H1 (cell line): Measurements from ENCODE around the gene BCL2. TPM values are rescaled to one million over a fixed set of nuclear protein-coding genes. Genes with fewer than 3 reads are reported as not detected.

ENCODE experiments used
- CTCF ChIA-PET: fragments of 300-600 bp; sonication (Branson Sonifier 250); formaldehyde crosslinking; loops from one replicate; lab custom pipeline; 2021; ENCODE audit not compliant: partially characterized antibody; lab: Charles Lee
- POLR2A ChIA-PET: fragments of 300-600 bp; sonication (Branson Sonifier 250); formaldehyde crosslinking; loops from one replicate; lab custom pipeline; 2021; ENCODE audit warnings: inconsistent platforms; ENCODE audit not compliant: partially characterized antibody; lab: Charles Lee
- DNase-seq, 2 experiments: peaks; one replicate each; pipeline versions ENCODE4 v3.0.0 to v3.0.0-alpha.2; 2010 to 2022; ENCODE audit warnings: low spot score in 2 of 2, low read depth in 1 of 2, mixed read lengths in 1 of 2
- FAIRE-seq: peaks from 2 replicates; lab custom pipeline; 2011; peaks lifted over from hg19 to GRCh38; lab: Jason Lieb, UNC
- H2AFZ ChIP-seq: 2 replicates; pipeline ENCODE4 v1.8.1; 2012; ENCODE audit warnings: low read length, inconsistent platforms
- H2AK5ac ChIP-seq: 2 replicates; pipeline ENCODE4 v1.6.1; 2013; ENCODE audit warnings: low read depth, low read length
- H2BK120ac ChIP-seq: replicated peaks from 2 replicates; pipeline ENCODE3; 2013; ENCODE audit warnings: low read depth, low read length, inconsistent platforms
- H2BK12ac ChIP-seq: 2 replicates; pipeline ENCODE4 v1.6.1; 2013; ENCODE audit warnings: low read depth, low read length
- H2BK15ac ChIP-seq: 2 replicates; pipeline ENCODE4 v1.6.1; 2013; ENCODE audit warnings: low read length
- H2BK20ac ChIP-seq: 2 replicates; pipeline ENCODE4 v1.6.1; 2013; ENCODE audit warnings: low read length
- H2BK5ac ChIP-seq: 2 replicates; pipeline ENCODE4 v1.6.1; 2013; ENCODE audit warnings: low read depth, low read length
- H3K14ac ChIP-seq: 2 replicates; pipeline ENCODE4 v1.6.1; 2013; ENCODE audit warnings: inconsistent platforms; ENCODE audit not compliant: insufficient read length
- H3K18ac ChIP-seq: 2 replicates; pipeline ENCODE4 v1.6.1; 2013; ENCODE audit warnings: low read length; ENCODE audit errors: extremely low read depth
- H3K23ac ChIP-seq: 2 replicates; pipeline ENCODE4 v1.6.1; 2013; ENCODE audit warnings: inconsistent platforms; ENCODE audit not compliant: insufficient read length
- H3K23me2 ChIP-seq: 2 replicates; pipeline ENCODE4 v1.6.1; 2013; ENCODE audit warnings: low read depth, low read length
- H3K27ac ChIP-seq: 2 replicates; pipeline ENCODE4 v1.6.1; 2011; ENCODE audit warnings: low read depth, low read length, inconsistent platforms
- H3K27me3 ChIP-seq, 4 experiments: replicated peaks in 1 of 4; 1 replicate in 1 of 4; 2 replicates in 3 of 4; pipeline versions ENCODE4 v1.6.1 to v1.8.1; 2011 to 2013; ENCODE audit warnings: low read length in 3 of 4, mild to moderate bottlenecking in 3 of 4, inconsistent platforms in 2 of 4, mixed read lengths in 2 of 4, moderate library complexity in 1 of 4; ENCODE audit not compliant: control insufficient read depth in 3 of 4, insufficient read depth in 3 of 4; ENCODE audit errors: extremely low read depth in 1 of 4
- H3K36me3 ChIP-seq, 4 experiments: 2 replicates each; pipeline versions ENCODE4 v1.6.1 to v1.8.1; 2011 to 2013; ENCODE audit warnings: mild to moderate bottlenecking in 4 of 4, low read length in 3 of 4, moderate library complexity in 2 of 4, control low read depth in 1 of 4, inconsistent platforms in 1 of 4; ENCODE audit not compliant: insufficient read depth in 4 of 4, control insufficient read depth in 2 of 4
- H3K4ac ChIP-seq: replicated peaks from 2 replicates; pipeline ENCODE3; 2013; ENCODE audit warnings: low read length, low read depth, mixed read lengths, inconsistent platforms; ENCODE audit not compliant: insufficient read length
- H3K4me1 ChIP-seq, 4 experiments: replicated peaks in 1 of 4; 1 replicate in 1 of 4; 2 replicates in 3 of 4; pipeline versions ENCODE4 v1.6.1 to v1.8.1; 2011 to 2013; ENCODE audit warnings: low read length in 3 of 4, inconsistent platforms in 2 of 4, mixed read lengths in 1 of 4; ENCODE audit not compliant: insufficient read depth in 4 of 4, control insufficient read depth in 3 of 4
- H3K4me2 ChIP-seq, 2 experiments: 2 replicates each; pipeline versions ENCODE4 v1.6.1 to v1.8.1; 2011 to 2013; ENCODE audit warnings: low read depth in 2 of 2, low read length in 2 of 2, control low read depth in 1 of 2, inconsistent platforms in 1 of 2, mild to moderate bottlenecking in 1 of 2; ENCODE audit not compliant: insufficient read depth in 1 of 2
- H3K4me3 ChIP-seq, 4 experiments: fragments of 200-600, 300-600 bp in 1 of 4; sonication (generic), shearing (Covaris generic), sonication (Bioruptor Twin) in 1 of 4; 2 replicates each; pipeline versions ENCODE4 v1.5.1 to v1.8.1; 2011 to 2016; ENCODE audit warnings: low read length in 4 of 4, low read depth in 3 of 4, control low read depth in 2 of 4, inconsistent platforms in 2 of 4, mild to moderate bottlenecking in 2 of 4, mixed read lengths in 1 of 4, moderate library complexity in 1 of 4; ENCODE audit not compliant: insufficient read depth in 2 of 4; ENCODE audit errors: extremely low read depth in 1 of 4
- H3K56ac ChIP-seq: replicated peaks from 2 replicates; pipeline ENCODE3; 2013; ENCODE audit warnings: low read depth, mild to moderate bottlenecking, mixed read lengths, low read length, inconsistent platforms; ENCODE audit not compliant: insufficient read length
- H3K79me1 ChIP-seq: 2 replicates; pipeline ENCODE4 v1.6.1; 2013; ENCODE audit warnings: low read depth, low read length, control low read depth
- H3K79me2 ChIP-seq, 2 experiments: 2 replicates each; pipeline versions ENCODE4 v1.6.1 to v1.8.1; 2012 to 2013; ENCODE audit warnings: low read length in 2 of 2, mild to moderate bottlenecking in 2 of 2, inconsistent platforms in 1 of 2; ENCODE audit not compliant: insufficient read depth in 2 of 2, control insufficient read depth in 1 of 2
- H3K9ac ChIP-seq, 4 experiments: replicated peaks in 1 of 4; 1 replicate in 1 of 4; 2 replicates in 3 of 4; pipeline versions ENCODE4 v1.6.1 to v1.8.1; 2011 to 2013; ENCODE audit warnings: low read depth in 3 of 4, low read length in 3 of 4, control low read depth in 2 of 4, mild to moderate bottlenecking in 2 of 4, moderate library complexity in 2 of 4, inconsistent platforms in 1 of 4; ENCODE audit errors: extremely low read depth in 1 of 4
- H3K9me3 ChIP-seq, 2 experiments: 2 replicates each; pipeline versions ENCODE4 v1.6.1 to v1.8.1; 2012 to 2013; ENCODE audit warnings: mild to moderate bottlenecking in 2 of 2, moderate library complexity in 2 of 2, control low read depth in 1 of 2, inconsistent platforms in 1 of 2, low read depth in 1 of 2, low read length in 1 of 2, mixed read lengths in 1 of 2; ENCODE audit not compliant: insufficient read depth in 2 of 2
- H4K20me1 ChIP-seq, 2 experiments: replicated peaks in 1 of 2; 2 replicates each; pipeline versions ENCODE3 to v1.8.1; 2011 to 2013; ENCODE audit warnings: inconsistent platforms in 2 of 2, low read length in 2 of 2, mild to moderate bottlenecking in 1 of 2; ENCODE audit not compliant: insufficient read depth in 2 of 2, control insufficient read depth in 1 of 2
- H4K5ac ChIP-seq: 2 replicates; pipeline ENCODE4 v1.6.1; 2013; ENCODE audit warnings: low read length, low read depth, mixed read lengths, inconsistent platforms; ENCODE audit not compliant: insufficient read length
- H4K8ac ChIP-seq: 2 replicates; pipeline ENCODE4 v1.8.0; 2013; ENCODE audit warnings: mild to moderate bottlenecking, moderate library complexity, low read length, inconsistent platforms; ENCODE audit not compliant: insufficient read depth; ENCODE audit errors: extremely low read depth
- H4K91ac ChIP-seq: replicated peaks from 2 replicates; pipeline ENCODE3; 2013; ENCODE audit warnings: low read length, mixed read lengths, inconsistent platforms; ENCODE audit not compliant: insufficient read length
- CBX5 ChIP-seq: fragments of 300-800, 300-1000 bp; sonication (generic); IDR thresholded peaks from 2 replicates; pipeline ENCODE4 v1.7.1; 2016; ENCODE audit warnings: antibody characterized with exemption, low read length, low read depth
- EZH2 ChIP-seq: fragments of 200-600 bp; sonication (generic); IDR thresholded peaks from 2 replicates; pipeline ENCODE4 v1.7.1; 2012; ENCODE audit warnings: low read depth, mild to moderate bottlenecking, moderate library complexity, low read length, inconsistent platforms; ENCODE audit not compliant: severe bottlenecking
- GABPA ChIP-seq: IDR thresholded peaks from 2 replicates; pipeline ENCODE4 v1.6.1; 2011; ENCODE audit warnings: mild to moderate bottlenecking, low read length, moderate library complexity, borderline replicate concordance; ENCODE audit not compliant: insufficient read depth
- MAX ChIP-seq: IDR thresholded peaks from 2 replicates; pipeline ENCODE4 v1.6.1; 2012; ENCODE audit warnings: inconsistent platforms
- RBBP5 ChIP-seq: IDR thresholded peaks from 2 replicates; pipeline ENCODE4 v1.7.1; 2012; ENCODE audit warnings: low read depth, mild to moderate bottlenecking, inconsistent platforms, low read length, moderate library complexity, borderline replicate concordance
- RXRA ChIP-seq: IDR thresholded peaks from 2 replicates; pipeline ENCODE4 v1.6.1; 2011; ENCODE audit warnings: low read depth, mild to moderate bottlenecking, low read length, moderate library complexity; ENCODE audit not compliant: insufficient read depth
- SIRT6 ChIP-seq: IDR thresholded peaks from one replicate; pipeline ENCODE4 v1.7.1; 2012; ENCODE audit warnings: low read length, inconsistent platforms
- TAF1 ChIP-seq: IDR thresholded peaks from 2 replicates; pipeline ENCODE4 v1.6.1; 2011; ENCODE audit warnings: mild to moderate bottlenecking, low read depth, low read length
- TEAD4 ChIP-seq: IDR thresholded peaks from 2 replicates; pipeline ENCODE4 v1.6.1; 2012; ENCODE audit warnings: low read depth, low read length, inconsistent platforms, mixed read lengths
- WGBS, 2 experiments: shearing (Covaris generic) in 1 of 2; methylation state at CpG; one replicate each; pipeline versions ENCODE4 v1.1.6 to v1.1.7; 2013 to 2015; ENCODE audit warnings: low lambda C conversion rate in 2 of 2, mixed read lengths in 2 of 2, inconsistent platforms in 1 of 2, low coverage in 1 of 2, missing lambda C conversion rate in 1 of 2; ENCODE audit not compliant: insufficient replicate concordance in 2 of 2, insufficient coverage in 1 of 2, insufficient read length in 1 of 2; ENCODE audit errors: extremely low coverage in 1 of 2, missing lambda C conversion rate in 1 of 2; 5-methylcytosine and 5-hydroxymethylcytosine counted together
- polyA plus RNA-seq, 7 experiments: library from polyadenylated mRNA; depleted of rRNA in 3 of 7; stranded (reverse) in 5 of 7; unstranded in 2 of 7; fragments of >200 nt in 5 of 7; fragments of 200-250 nt in 2 of 7; gene quantifications; 1 replicate in 5 of 7; 2 replicates in 1 of 7; 4 replicates in 1 of 7; pipeline versions ENCODE4 v1.2.1 to v1.2.3, GENCODE V29; 2011 to 2013; ENCODE audit warnings: missing spikeins in 2 of 7, mixed read lengths in 2 of 7
- total RNA-seq: library from RNA; stranded (reverse); fragmentation: NEBNext Ultra II Directional; extraction: Animal tissue kit (Norgen Biotek cat#: 25700); gene quantifications from 2 replicates; pipeline ENCODE4 v1.2.1, GENCODE V29; 2021

BCL2 gene
- total and polyA plus RNA-seq, 2 of the 8 experiments (the other 6 are each of a cell fraction or from before 2014, with no cell fraction given), result 0.59 to 4.5 TPM

GRCh38 chr18:63181706-63182309 lies 137.8 kb downstream of the BCL2 start:
- POLR2A ChIA-PET, result interaction anchor here (1.4 kb wide), 1 partner anchor 13 kb away, joined by 3 read pairs; no protein-coding TSS in a partner anchor
- no peaks in the 10 kb centered on the region for H3K79me1 ChIP-seq
- no peak for TF ChIP-seq MAX
- TF ChIP-seq SIRT6, result no peak
- no peak for TF ChIP-seq RBBP5
- no peak for TF ChIP-seq TAF1
- TF ChIP-seq RXRA, result no peak
- TF ChIP-seq TEAD4, result no peak
- TF ChIP-seq GABPA, result no peak
- TF ChIP-seq EZH2, result no peak
- no peak for TF ChIP-seq CBX5

More at GRCh38 chr18:63181706-63182309, 137.8 kb downstream of the BCL2 start:
- Histone ChIP-seq H3K27me3 (no peaks in the 10 kb centered on the region), H3K36me3 (no peaks in the 10 kb centered on the region), H4K8ac (no peak overlapping the region), H3K79me2 (no peaks in the 10 kb centered on the region), H3K4ac (no peak overlapping the region), H2AK5ac (no peak overlapping the region), H2BK12ac (no peak overlapping the region), H3K23me2 (no peaks in the 10 kb centered on the region), H2BK20ac (no peak overlapping the region), H3K18ac (no peak overlapping the region), H3K4me3 (no peak overlapping the region), H2BK120ac (no peak overlapping the region), H3K9me3 (no peaks in the 10 kb centered on the region), H3K4me1 (peaks cover 0 to 8% (median 2%) of the 10 kb centered on the region in 4 experiments; a peak in 4 of 7 replicates), H4K91ac (no peak overlapping the region), H2AFZ (no peak overlapping the region), H3K4me2 (no peak overlapping the region), H4K20me1 (no peaks in the 10 kb centered on the region), H3K27ac (no peak overlapping the region), H3K14ac (no peak overlapping the region), H2BK15ac (no peak overlapping the region), H2BK5ac (no peak overlapping the region), H3K23ac (no peak overlapping the region), H3K9ac (no peak overlapping the region), H3K56ac (no peak overlapping the region), H4K5ac (no peak overlapping the region)
- 91% methylated on average over 5 of the region's 5 CpGs; no CpG with 5 or more reads in 1 of the 2 experiments for WGBS, 2 experiments
- CTCF ChIA-PET, result interaction anchor here (0.8 to 0.9 kb wide), 2 partner anchors 8 to 50 kb away, joined by 3 read pairs; no protein-coding TSS in a partner anchor
- FAIRE-seq (no peak), DNase-seq (no peak)
